Thyroid gland (tissue), 4 donors: ENCODE data around the gene MAGI3.

ENCODE experiments used
- CTCF ChIP-seq, 6 experiments: fragments of 200-600 bp in 3 of 6; fragments of 450-650 bp in 3 of 6; sonication (generic) in 3 of 6; IDR thresholded peaks; one replicate each; pipeline ENCODE4 v1.5.1; 2016 to 2019; ENCODE audit warnings: antibody characterized with exemption in 6 of 6, mild to moderate bottlenecking in 2 of 6, inconsistent platforms in 1 of 6, moderate library complexity in 1 of 6
- POLR2A ChIP-seq, 2 donors: fragments of 450-650 bp; IDR thresholded peaks; one replicate each; pipeline ENCODE4 v1.6.1; 2017; ENCODE audit warnings: antibody characterized with exemption in 2 of 2, mild to moderate bottlenecking in 2 of 2, moderate library complexity in 1 of 2

GRCh38 chr1:113392541-113393128 is 2.3 kb downstream of the MAGI3 start:
- no peak for TF ChIP-seq POLR2A (IDR thresholded peaks at IDR 0.05)
- no peak for TF ChIP-seq CTCF (IDR thresholded peaks at IDR 0.05)
